GM18858 (cell line): ENCODE data around the gene SLC1A6.
"Not testable (repeated sequence)": the region's sequence is repeated elsewhere in the genome, so short reads cannot be mapped to it uniquely, and the experiment has no call there.

Experiments
- ATAC-seq: cut with Tn5 transposase; IDR thresholded peaks from one replicate; pipeline ENCODE4 v1.9.1; 2021; ENCODE audit not compliant: unreplicated experiment

Gene SLC1A6

GRCh38 chr19:14959263-14959662, 20.4 kb downstream of the SLC1A6 start:
- no peak for ATAC-seq

GRCh38 chr19:14957464-14957863, 22.2 kb downstream of the SLC1A6 start:
- ATAC-seq = no peak

GRCh38 chr19:14954071-14954655, 25.5 kb downstream of the SLC1A6 start:
- no peak for ATAC-seq

GRCh38 chr19:14952767-14953166, 26.9 kb downstream of the SLC1A6 start:
- no peak for ATAC-seq

GRCh38 chr19:14950421-14950820, 29.2 kb downstream of the SLC1A6 start:
- ATAC-seq = no peak

GRCh38 chr19:14949876-14950275, 29.8 kb downstream of the SLC1A6 start:
- no peak for ATAC-seq

GRCh38 chr19:14949413-14949812, 30.3 kb downstream of the SLC1A6 start:
- not testable (repeated sequence) for ATAC-seq

GRCh38 chr19:14944456-14944855, 35.2 kb downstream of the SLC1A6 start:
- no peak for ATAC-seq

- ATAC-seq = no peak
Measured at GRCh38 chr19:14943601-14944000, 36.1 kb downstream of the SLC1A6 start.

- ATAC-seq = no peak
Measured at GRCh38 chr19:14941189-14941588, 38.5 kb downstream of the SLC1A6 start, which contains the start of gene OR7C2. TSS of gene OR7C2 (plus strand) at chr19:14941489. CDS start at chr19:14941489, 0 bp downstream.

GRCh38 chr19:14940266-14940665, 39.4 kb downstream of the SLC1A6 start:
- no peak for ATAC-seq

GRCh38 chr19:14933506-14933905, 46.2 kb downstream of the SLC1A6 start:
- ATAC-seq = no peak

- no peak for ATAC-seq
Measured at GRCh38 chr19:14916848-14917247, 62.8 kb downstream of the SLC1A6 start.

- no peak for ATAC-seq
Measured at GRCh38 chr19:14915116-14915515, 64.5 kb downstream of the SLC1A6 start.

- no peak for ATAC-seq
Measured at GRCh38 chr19:14906711-14907110, 73.0 kb downstream of the SLC1A6 start.

GRCh38 chr19:14901675-14902260, 77.9 kb downstream of the SLC1A6 start:
- no peak for ATAC-seq
